PC-9 (cell line): ENCODE results near the gene SLC1A5. TPM values are rescaled to one million over a fixed set of nuclear protein-coding genes. Genes with fewer than 3 reads are reported as not detected.

Experiments
- BruUV-seq: library from RNA; stranded (reverse); fragments of 400-500 nt; replicated peaks from 2 replicates; lab custom pipeline; 2021; lab: Mats Ljungman, UMichigan
- CTCF ChIA-PET: fragments of 300-600 bp; sonication (Branson Sonifier 250); formaldehyde crosslinking; loops from one replicate; lab custom pipeline; 2022; ENCODE audit warnings: antibody characterized with exemption; lab: Charles Lee
- POLR2A ChIA-PET: fragments of 300-600 bp; sonication (Branson Sonifier 250); formaldehyde crosslinking; loops from one replicate; lab custom pipeline; 2022; ENCODE audit warnings: antibody characterized with exemption; ENCODE audit not compliant: unreplicated experiment; lab: Charles Lee
- DNase-seq, 2 experiments: peaks; one replicate each; pipeline versions ENCODE4 v3.0.0 to v3.0.0-alpha.2; 2015 to 2022; ENCODE audit warnings: mixed read lengths in 1 of 2
- H2AFZ ChIP-seq: fragments of 200-600 bp; sonication (generic); 2 replicates; pipeline ENCODE4 v1.8.1; 2017; ENCODE audit warnings: antibody characterized with exemption
- H3F3A ChIP-seq: fragments of 200-600 bp; sonication (generic); 2 replicates; pipeline ENCODE4 v1.8.1; 2017; ENCODE audit warnings: antibody characterized with exemption, mild to moderate bottlenecking, low read depth; ENCODE audit not compliant: insufficient read depth
- H3K27ac ChIP-seq: fragments of 200-600 bp; sonication (generic); 2 replicates; pipeline ENCODE4 v1.6.1; 2016; ENCODE audit warnings: mixed run types
- H3K27me3 ChIP-seq: fragments of 200-600 bp; sonication (generic); 2 replicates; pipeline ENCODE4 v1.6.1; 2016; ENCODE audit warnings: low read depth, mixed run types; ENCODE audit not compliant: insufficient read depth
- H3K36me3 ChIP-seq: fragments of 200-600 bp; sonication (generic); 2 replicates; pipeline ENCODE4 v1.6.1; 2016; ENCODE audit warnings: low read depth, mixed run types
- H3K4me1 ChIP-seq: fragments of 200-600 bp; sonication (generic); replicated peaks from 2 replicates; pipeline ENCODE4 v1.6.1; 2016; ENCODE audit warnings: mixed run types; ENCODE audit not compliant: insufficient read depth
- H3K4me2 ChIP-seq: fragments of 200-600 bp; sonication (generic); 2 replicates; pipeline ENCODE4 v1.6.1; 2017; ENCODE audit warnings: mixed run types
- H3K4me3 ChIP-seq: fragments of 200-600 bp; sonication (generic); 2 replicates; pipeline ENCODE4 v1.6.1; 2016; ENCODE audit warnings: mixed run types
- H3K79me2 ChIP-seq: fragments of 200-600 bp; sonication (generic); 2 replicates; pipeline ENCODE4 v1.6.1; 2017; ENCODE audit warnings: low read depth, mixed run types
- H3K9me2 ChIP-seq: fragments of 200-600 bp; sonication (generic); 2 replicates; pipeline ENCODE4 v1.8.1; 2017; ENCODE audit warnings: mild to moderate bottlenecking; ENCODE audit not compliant: insufficient read depth
- H3K9me3 ChIP-seq: fragments of 200-600 bp; sonication (generic); 2 replicates; pipeline ENCODE4 v1.8.1; 2016; ENCODE audit warnings: low read depth; ENCODE audit not compliant: insufficient read depth
- H4K20me1 ChIP-seq: fragments of 200-600 bp; sonication (generic); 2 replicates; pipeline ENCODE4 v1.8.1; 2017; ENCODE audit not compliant: insufficient read depth
- EZH2 ChIP-seq: fragments of 200-600 bp; sonication (generic); IDR thresholded peaks from 2 replicates; pipeline ENCODE4 v1.8.0; 2017; ENCODE audit warnings: antibody characterized with exemption, low read depth
- intact Hi-C: fragments of 100-400 bp; cut with micrococcal nuclease; formaldehyde crosslinking; loops from one replicate; pipeline ENCODE4 v1.10.0; 2022; ENCODE audit not compliant: unreplicated experiment
- total RNA-seq: library from RNA; stranded (reverse); gene quantifications from 2 replicates; pipeline ENCODE4 v1.2.3, GENCODE V29; 2021
- TF ChIP-seq, protein P1 (sequence below): fragments of 200-600 bp; sonication (generic); conservative IDR thresholded peaks from 2 replicates; pipeline ENCODE4 v1.6.1; 2017; ENCODE audit warnings: mixed run types, antibody characterized with exemption, mild to moderate bottlenecking, moderate library complexity

SLC1A5 gene
- total RNA-seq, 1 experiment from 2014 or later = 264 TPM

- peaks cover 17% of the 10 kb centered on the region; the same call in 1 of the 2 replicates for H3K36me3 ChIP-seq
- H3K79me2 ChIP-seq = peaks cover 76% of the 10 kb centered on the region
- H4K20me1 ChIP-seq = peaks cover 53% of the 10 kb centered on the region
- peak overlapping the region; percentile 88; the same call in 1 of the 2 replicates for H3K4me3 ChIP-seq
- H3K4me2 ChIP-seq = peak overlapping the region; percentile 82
- peaks cover 20% of the 10 kb centered on the region; the same call in 1 of the 2 replicates for H3F3A ChIP-seq
- intact Hi-C loops = no loop called here
- TF ChIP-seq EZH2 = no peak
- TF ChIP-seq, protein P1, sequence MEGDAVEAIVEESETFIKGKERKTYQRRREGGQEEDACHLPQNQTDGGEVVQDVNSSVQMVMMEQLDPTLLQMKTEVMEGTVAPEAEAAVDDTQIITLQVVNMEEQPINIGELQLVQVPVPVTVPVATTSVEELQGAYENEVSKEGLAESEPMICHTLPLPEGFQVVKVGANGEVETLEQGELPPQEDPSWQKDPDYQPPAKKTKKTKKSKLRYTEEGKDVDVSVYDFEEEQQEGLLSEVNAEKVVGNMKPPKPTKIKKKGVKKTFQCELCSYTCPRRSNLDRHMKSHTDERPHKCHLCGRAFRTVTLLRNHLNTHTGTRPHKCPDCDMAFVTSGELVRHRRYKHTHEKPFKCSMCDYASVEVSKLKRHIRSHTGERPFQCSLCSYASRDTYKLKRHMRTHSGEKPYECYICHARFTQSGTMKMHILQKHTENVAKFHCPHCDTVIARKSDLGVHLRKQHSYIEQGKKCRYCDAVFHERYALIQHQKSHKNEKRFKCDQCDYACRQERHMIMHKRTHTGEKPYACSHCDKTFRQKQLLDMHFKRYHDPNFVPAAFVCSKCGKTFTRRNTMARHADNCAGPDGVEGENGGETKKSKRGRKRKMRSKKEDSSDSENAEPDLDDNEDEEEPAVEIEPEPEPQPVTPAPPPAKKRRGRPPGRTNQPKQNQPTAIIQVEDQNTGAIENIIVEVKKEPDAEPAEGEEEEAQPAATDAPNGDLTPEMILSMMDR = no peak
- ChIA-PET CTCF (interaction anchor here (0.5 to 0.7 kb wide), 3 partner anchors 37 to 85 kb away, joined by 3 to 11 read pairs (median 6); no protein-coding TSS in a partner anchor), POLR2A (no interaction called here)
- H3K4me1 ChIP-seq = peaks cover 11% of the 10 kb centered on the region
- no peak overlapping the region for H2AFZ ChIP-seq
- H3K27me3 ChIP-seq = no peaks in the 10 kb centered on the region
- no peaks in the 10 kb centered on the region for H3K9me3 ChIP-seq
- no peak overlapping the region for H3K27ac ChIP-seq
- DNase-seq = no peak
- no peaks in the 10 kb centered on the region for H3K9me2 ChIP-seq
- BruUV-seq = TSS peak; percentile 29
These were observed 44.2 kb downstream of the SLC1A5 start for GRCh38 chr19:46744005-46744691.

DNA sequence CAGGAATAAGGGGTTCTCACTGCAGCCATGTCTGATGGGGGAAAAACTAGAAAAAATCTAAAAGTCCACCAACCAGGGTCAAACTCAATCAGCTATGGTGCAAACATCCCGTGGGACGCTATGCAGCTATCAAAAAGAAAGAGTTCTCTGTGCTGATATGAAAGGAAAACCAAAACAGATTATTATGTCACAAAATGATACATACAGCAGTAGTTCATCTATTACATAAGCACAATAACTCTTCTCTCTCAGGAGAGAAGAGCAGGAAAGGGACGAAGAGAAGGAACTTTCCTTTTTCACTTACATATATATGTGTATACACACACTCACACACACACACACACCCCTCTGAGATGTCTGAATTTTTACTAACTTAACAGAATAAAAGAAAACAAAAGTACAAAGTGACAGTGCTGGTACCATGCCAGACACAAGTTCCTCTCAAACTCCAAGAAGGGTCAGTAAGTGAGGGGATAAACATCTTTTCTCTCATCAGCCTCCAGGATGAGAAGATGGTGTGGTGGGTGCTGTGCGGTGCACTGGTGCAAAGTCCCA lies 45.4 kb downstream of the SLC1A5 start:
- H3K9me3 ChIP-seq = no peaks in the 10 kb centered on the region
- peaks cover 27% of the 10 kb centered on the region for H3K36me3 ChIP-seq
- H3K9me2 ChIP-seq = no peaks in the 10 kb centered on the region
- peaks cover 11% of the 10 kb centered on the region for H3K4me1 ChIP-seq
- no peak overlapping the region for H3K4me2 ChIP-seq
- TF ChIP-seq, protein P1 = no peak
- no peak for TF ChIP-seq EZH2
- CTCF ChIA-PET = interaction anchor here (0.7 kb wide), 1 partner anchor 213 kb away, joined by 3 read pairs; no protein-coding TSS in a partner anchor
- no TSS peak for BruUV-seq
- no peak overlapping the region for H3K27ac ChIP-seq
- H3K4me3 ChIP-seq = no peak overlapping the region
- no peak overlapping the region for H2AFZ ChIP-seq
- intact Hi-C loops = no loop called here
- peak in 1 of 2 experiments; percentile 19 for DNase-seq
- H3K27me3 ChIP-seq = no peaks in the 10 kb centered on the region
- POLR2A ChIA-PET = no interaction called here
- peaks cover 64% of the 10 kb centered on the region for H4K20me1 ChIP-seq
- peaks cover 11% of the 10 kb centered on the region; the same call in 1 of the 2 replicates for H3F3A ChIP-seq
- peaks cover 88% of the 10 kb centered on the region for H3K79me2 ChIP-seq

- peaks cover 74% of the 10 kb centered on the region for H4K20me1 ChIP-seq
These were observed 46.9 kb downstream of the SLC1A5 start for GRCh38 chr19:46741447-46741846.

More at GRCh38 chr19:46741447-46741846, 46.9 kb downstream of the SLC1A5 start:
- BruUV-seq = no TSS peak
- Histone ChIP-seq H3K79me2 (peaks cover 91% of the 10 kb centered on the region), H2AFZ (no peak overlapping the region), H3K4me2 (no peak overlapping the region), H3K4me1 (peaks cover 11% of the 10 kb centered on the region), H3K36me3 (peaks cover 32% of the 10 kb centered on the region), H3K27ac (no peak overlapping the region), H3K9me3 (no peaks in the 10 kb centered on the region), H3K4me3 (no peak overlapping the region), H3K27me3 (no peaks in the 10 kb centered on the region), H3F3A (no peaks in the 10 kb centered on the region), H3K9me2 (no peaks in the 10 kb centered on the region)
- POLR2A ChIA-PET = no interaction called here
- CTCF ChIA-PET = no interaction called here
- intact Hi-C loops = no loop called here
- no peak for TF ChIP-seq EZH2
- TF ChIP-seq, protein P1 = no peak
- DNase-seq = no peak
